GM18499 (cell line): Measurements from ENCODE around the gene SH3RF3.

ENCODE experiments used
- ATAC-seq: cut with Tn5 transposase; IDR thresholded peaks from one replicate; pipeline ENCODE4 v1.9.1; 2021; ENCODE audit warnings: moderate number of reproducible peaks; ENCODE audit not compliant: insufficient read depth, unreplicated experiment

SH3RF3 gene

DNA sequence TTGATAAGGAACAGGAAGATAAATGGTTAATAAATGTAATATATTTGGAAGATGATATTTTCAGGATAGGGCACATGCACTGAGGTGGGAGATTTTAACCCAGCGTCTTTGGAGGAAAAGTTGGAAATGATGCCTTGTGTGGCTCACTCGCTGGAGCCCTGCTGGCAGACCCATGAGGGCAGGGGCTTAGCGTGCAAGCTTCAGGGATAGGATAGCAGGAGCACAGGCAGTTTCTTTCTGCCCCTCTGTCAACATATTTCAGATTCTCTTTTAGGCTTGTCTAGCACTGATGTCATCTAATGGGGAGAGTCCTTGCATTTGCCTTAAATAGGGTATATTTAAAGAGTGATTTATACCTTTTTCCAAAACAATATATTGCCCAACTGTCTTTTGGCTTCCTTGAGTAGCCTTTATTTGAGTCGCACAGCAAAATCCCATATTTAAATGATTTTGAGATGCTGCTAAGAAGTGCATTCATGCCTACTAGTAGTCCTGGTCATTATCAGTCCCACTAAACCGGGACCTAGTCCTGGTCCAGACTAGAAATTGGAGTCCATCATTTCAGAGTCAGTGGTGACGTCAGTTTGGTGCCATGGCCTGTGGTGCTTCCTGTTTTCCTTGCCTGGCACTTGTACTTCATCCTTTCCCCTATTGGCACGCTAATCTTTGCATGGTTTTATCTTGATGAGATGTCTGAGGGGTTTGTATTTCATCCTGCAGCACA, 45.8 kb downstream of the SH3RF3 start:
- no peak for ATAC-seq

GRCh38 chr2:109175350-109175678, 46.3 kb downstream of the SH3RF3 start:
- no peak for ATAC-seq

DNA sequence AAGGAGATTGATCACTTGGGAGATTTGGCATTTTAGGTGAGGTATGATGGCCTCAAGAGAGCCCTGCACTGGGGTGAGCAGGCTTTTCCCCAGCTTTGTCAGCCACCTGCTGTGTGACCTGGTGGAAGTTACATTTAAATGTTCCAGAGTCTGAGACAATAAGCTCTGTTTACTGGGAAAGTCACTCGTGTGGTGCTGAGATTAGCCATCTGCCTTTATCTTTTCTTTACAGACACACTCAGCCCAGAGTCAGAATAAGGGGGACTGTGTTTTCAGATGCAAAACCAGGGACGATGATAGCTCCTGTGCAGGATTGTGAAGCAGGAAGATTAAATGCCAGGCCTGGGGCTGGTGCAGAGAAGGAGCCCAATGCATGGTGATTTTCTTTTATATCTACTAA, 47.9 kb downstream of the SH3RF3 start:
- ATAC-seq, result no peak

DNA sequence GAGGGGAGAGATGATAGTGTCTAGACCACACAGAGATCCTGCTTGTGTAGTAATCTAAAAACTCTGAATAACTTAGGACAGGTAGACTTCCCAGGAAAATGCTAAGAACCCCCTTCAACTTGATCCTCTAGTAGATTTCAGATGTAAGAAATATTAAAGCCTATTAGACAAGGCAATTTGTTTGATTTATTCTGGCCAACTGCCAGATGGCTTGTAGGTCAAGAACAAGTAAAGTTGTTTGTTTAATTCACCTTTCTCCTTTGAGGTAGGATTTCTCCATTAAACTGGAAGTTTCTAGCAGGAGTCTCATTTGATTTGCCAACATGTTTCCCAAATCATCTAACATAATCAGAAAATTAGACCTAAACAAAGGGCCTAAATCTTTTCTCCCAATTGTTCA, 48.6 kb downstream of the SH3RF3 start:
- ATAC-seq, result no peak

- no peak for ATAC-seq
These were observed 50.0 kb downstream of the SH3RF3 start for GRCh38 chr2:109178968-109179367.

DNA sequence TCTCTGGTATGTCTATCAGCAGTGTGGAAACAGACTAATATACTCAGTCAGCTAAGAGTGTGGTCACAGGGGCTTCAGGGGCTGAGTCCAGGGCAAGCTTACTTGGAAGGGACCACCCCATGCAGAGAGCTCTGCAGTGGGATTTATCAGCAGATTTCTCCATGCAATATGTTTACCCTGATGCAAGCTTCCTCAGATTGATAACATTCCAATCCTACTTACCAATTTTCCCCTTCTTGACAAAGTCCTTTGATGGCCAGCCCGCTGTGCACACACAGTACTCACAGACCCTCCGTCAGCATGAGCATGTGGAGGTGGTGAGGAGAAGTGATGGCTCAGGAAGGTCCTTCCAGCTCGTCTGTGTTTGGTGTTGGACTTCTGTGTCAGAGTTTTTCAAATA, 51.8 kb downstream of the SH3RF3 start:
- ATAC-seq, result no peak

DNA sequence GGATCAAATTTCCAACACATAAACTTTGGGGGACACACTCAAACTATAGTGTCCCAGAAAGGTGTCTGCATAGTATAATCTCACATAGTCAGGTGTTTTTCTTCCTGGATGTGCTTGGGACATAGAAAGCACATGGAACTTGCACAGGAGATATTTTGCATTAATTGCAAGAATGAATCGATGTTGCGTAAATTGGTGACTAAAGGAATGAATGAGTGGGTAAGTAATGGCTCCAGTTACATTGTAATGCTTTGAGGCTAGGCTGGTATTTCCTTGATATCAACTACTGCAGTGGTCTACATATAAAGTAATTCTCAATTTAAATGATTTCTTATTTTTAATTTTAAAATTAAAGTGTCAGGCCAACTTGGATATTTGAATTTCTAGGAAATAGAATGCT, 53.4 kb downstream of the SH3RF3 start:
- ATAC-seq, result no peak

- no peak for ATAC-seq
These were observed 54.9 kb downstream of the SH3RF3 start for GRCh38 chr2:109183871-109184270.

GRCh38 chr2:109184368-109184767, 55.4 kb downstream of the SH3RF3 start:
- no peak for ATAC-seq

DNA sequence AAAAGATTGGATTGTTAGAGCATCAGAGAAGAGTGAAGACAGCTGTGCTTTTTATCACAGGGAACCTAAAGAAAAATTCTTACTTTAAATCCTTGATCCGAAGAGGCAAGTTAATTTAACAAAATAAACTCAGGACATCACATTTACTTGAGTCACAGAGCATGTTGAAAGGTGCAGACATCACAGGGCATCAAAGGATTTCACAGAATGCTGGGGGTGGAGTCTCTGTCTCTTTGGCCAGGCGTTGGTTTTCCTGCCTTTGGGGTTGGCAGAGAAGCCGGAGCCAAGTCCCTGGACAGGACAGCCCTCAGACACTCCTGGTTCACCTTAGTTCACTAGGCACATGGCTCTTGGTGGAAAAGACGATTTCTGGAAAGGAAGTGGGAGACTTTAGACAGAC, 56.3 kb downstream of the SH3RF3 start:
- no peak for ATAC-seq

DNA sequence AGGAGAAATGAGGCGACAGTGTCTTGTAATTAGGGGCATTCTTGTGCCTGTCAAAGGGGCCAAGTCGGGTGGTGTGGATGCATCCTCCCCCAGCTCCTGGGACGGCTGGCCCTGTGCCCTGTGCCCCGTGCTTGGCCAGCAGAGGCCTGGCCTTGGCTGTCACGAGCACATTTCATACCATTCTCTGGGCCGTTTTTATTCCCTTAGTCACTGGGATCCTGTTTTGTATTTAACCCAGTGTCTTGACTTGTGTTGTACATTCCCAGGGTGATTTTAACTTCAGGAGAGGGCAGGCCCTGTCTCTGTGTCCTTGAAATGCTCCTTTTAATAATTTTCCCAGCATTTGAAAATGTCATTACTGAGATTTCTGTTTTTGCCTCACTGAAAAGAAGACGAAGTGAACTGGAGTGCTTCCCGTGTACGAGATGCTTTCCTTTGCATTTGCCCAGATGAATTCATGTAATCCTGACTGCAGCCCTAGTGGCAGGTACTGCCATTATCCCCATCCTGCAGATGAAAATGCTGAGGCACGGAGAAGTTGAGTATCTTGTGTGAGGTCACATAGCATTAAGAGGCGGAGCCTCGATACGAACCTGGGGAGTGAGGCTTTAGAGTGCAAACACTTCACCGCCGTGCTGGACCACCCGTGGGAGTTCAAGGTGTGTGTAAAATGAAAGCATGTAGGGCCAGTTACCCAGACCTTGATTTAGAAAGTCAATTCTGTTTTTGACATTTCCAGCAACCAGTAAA, 57.0 kb downstream of the SH3RF3 start:
- no peak for ATAC-seq

- no peak for ATAC-seq
These were observed 57.7 kb downstream of the SH3RF3 start for GRCh38 chr2:109186656-109187250.

GRCh38 chr2:109187711-109188495, 58.9 kb downstream of the SH3RF3 start:
- ATAC-seq, result no peak

GRCh38 chr2:109188496-109188890, 59.5 kb downstream of the SH3RF3 start:
- ATAC-seq, result no peak

DNA sequence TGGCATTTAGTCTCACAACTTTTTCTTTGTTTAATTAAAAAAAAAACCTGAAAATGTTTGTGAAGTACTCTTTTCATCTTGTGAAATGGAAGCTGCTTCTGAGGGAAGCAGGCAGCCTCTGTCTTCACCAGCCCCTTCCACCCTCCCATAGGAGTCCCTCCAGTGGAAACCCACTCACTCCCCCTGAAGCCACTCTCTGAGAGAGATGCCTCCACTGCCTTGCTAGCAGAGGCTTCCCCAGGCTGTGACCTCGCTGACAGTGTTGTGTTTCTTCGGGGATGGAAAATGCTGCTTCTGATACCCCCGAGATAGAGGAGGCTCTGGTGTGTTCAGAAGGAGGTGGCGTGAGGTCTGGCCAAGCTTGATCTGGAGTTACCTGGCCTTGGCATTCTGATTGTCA, 59.9 kb downstream of the SH3RF3 start:
- no peak for ATAC-seq

DNA sequence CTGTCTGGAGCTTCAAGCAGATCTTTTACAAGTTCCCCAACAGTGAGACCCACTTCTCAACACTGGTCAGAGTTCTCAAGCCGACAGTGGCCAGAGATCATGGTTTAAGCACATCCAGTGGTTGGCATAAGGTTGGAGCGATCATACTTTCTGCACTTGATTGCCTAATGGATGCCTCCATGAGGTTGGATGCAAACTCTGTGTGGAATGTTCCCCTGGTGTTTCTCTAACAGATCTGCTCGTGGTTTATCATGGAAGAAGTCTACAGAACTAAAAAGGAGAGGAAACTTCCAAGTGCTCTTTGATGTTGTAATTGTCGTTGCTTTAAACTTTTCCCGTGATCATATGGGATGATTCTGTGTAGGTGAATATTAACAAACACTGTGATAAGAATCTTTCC, 60.7 kb downstream of the SH3RF3 start:
- ATAC-seq, result no peak

GRCh38 chr2:109193807-109194619, 65.0 kb downstream of the SH3RF3 start:
- no peak for ATAC-seq

- ATAC-seq, result no peak
These were observed 65.6 kb downstream of the SH3RF3 start for GRCh38 chr2:109194620-109194937.

- ATAC-seq, result no peak
These were observed 66.4 kb downstream of the SH3RF3 start for GRCh38 chr2:109195193-109196045.
